ENCODE measurements around the gene SCN7A. TPM values are rescaled to one million over a fixed set of nuclear protein-coding genes. Genes with fewer than 3 reads are reported as not detected.

Gene SCN7A
- total and polyA plus RNA-seq, 7 donors = 0.23 to 216 (median 107) TPM

DNA sequence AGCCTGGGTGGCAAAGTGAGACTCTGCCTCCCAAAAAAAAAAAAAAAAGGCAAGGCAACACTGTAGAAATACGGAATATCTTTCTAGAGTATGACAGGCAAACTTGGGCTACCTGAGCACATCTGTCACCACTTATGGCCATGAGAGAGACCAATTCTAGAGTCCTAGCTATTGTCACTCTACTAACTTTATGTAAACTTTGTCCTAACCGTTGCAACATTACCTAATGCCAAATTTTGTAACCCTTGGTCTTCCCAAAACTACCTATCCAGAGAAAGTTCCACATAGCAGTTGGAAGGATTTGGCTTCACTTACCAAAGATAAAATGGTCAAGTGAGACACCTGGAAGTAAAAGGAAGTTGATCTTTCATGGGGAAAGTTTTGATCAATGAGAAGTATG lies 26.6 kb upstream of the SCN7A start:
- Histone ChIP-seq H3K27me3 (no peaks in the 10 kb centered on the region), H3K4me3 (no peak overlapping the region), H3K36me3 (no peaks in the 10 kb centered on the region), H3K9me3 (no peaks in the 10 kb centered on the region), H3K4me1 (peaks cover 0 to 47% (median 15%) of the 10 kb centered on the region in 4 donors), H3K27ac (peak overlapping the region in 2 of 4 donors; percentile 26 to 65)
- intact Hi-C loops (cut with DNase I) = no loop called here
- no peak for DNase-seq
- TF ChIP-seq, protein P1, sequence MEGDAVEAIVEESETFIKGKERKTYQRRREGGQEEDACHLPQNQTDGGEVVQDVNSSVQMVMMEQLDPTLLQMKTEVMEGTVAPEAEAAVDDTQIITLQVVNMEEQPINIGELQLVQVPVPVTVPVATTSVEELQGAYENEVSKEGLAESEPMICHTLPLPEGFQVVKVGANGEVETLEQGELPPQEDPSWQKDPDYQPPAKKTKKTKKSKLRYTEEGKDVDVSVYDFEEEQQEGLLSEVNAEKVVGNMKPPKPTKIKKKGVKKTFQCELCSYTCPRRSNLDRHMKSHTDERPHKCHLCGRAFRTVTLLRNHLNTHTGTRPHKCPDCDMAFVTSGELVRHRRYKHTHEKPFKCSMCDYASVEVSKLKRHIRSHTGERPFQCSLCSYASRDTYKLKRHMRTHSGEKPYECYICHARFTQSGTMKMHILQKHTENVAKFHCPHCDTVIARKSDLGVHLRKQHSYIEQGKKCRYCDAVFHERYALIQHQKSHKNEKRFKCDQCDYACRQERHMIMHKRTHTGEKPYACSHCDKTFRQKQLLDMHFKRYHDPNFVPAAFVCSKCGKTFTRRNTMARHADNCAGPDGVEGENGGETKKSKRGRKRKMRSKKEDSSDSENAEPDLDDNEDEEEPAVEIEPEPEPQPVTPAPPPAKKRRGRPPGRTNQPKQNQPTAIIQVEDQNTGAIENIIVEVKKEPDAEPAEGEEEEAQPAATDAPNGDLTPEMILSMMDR (IDR thresholded peaks at IDR 0.05) = no peak
- TF ChIP-seq POLR2AphosphoS5 (IDR thresholded peaks at IDR 0.05) (no peak), POLR2A (IDR thresholded peaks at IDR 0.05) (no peak), EP300 (IDR thresholded peaks at IDR 0.05) (no peak)
- whole genome bisulfite sequencing, 2 donors = 42 to 78% methylated on average over 2 of the region's 2 CpGs

DNA sequence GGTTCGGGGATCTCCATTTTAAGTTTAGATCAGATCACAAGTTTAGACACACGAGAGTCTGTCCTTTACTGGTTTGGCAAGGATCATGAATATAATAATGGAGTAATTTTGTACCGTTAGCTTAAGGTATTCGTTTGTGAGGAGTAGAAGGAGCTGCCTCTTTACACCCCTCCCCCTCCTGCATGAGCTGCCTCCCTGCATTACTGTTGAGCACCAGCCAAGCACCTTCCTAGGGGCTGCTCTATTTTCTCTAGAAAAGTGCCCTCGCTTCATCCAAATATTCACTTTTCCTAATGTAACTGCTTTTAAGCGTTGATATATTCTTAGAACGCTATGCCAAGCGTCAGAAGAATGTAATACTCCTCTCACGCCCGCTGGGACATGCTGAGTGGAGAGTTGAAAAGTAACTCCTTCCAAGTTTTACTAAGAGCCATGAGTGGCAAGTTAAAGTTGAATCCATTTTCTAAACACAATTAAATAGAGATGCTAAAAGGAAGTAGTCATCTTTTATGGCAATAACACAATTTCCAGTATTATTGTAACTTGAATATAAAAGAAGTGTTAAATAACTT lies 25.4 kb upstream of the SCN7A start:
- H3K27me3 ChIP-seq = no peaks in the 10 kb centered on the region
- TF ChIP-seq POLR2A (IDR thresholded peaks at IDR 0.05) = no peak
- TF ChIP-seq, protein P1 (IDR thresholded peaks at IDR 0.05) = no peak
- TF ChIP-seq EP300 (IDR thresholded peaks at IDR 0.05) = no peak
- no peak for TF ChIP-seq POLR2AphosphoS5 (IDR thresholded peaks at IDR 0.05)
- H3K9me3 ChIP-seq = no peaks in the 10 kb centered on the region
- H3K27ac ChIP-seq = peak overlapping the region; percentile 45 to 70 (median 56)
- H3K4me3 ChIP-seq = peak overlapping the region in 3 of 4 donors; percentile 19 to 27 (median 26)
- DNase-seq = no peak
- peaks cover 0 to 55% (median 15%) of the 10 kb centered on the region in 4 donors for H3K4me1 ChIP-seq
- H3K36me3 ChIP-seq = no peaks in the 10 kb centered on the region
- WGBS, 2 donors = 70 to 77% methylated on average over 10 of the region's 10 CpGs
- intact Hi-C loops (cut with DNase I) = loop anchor here (5.0 to 10.0 kb wide), 4 partner anchors 137 to 565 kb away; partner anchors contain the start of gene TTC21B

DNA sequence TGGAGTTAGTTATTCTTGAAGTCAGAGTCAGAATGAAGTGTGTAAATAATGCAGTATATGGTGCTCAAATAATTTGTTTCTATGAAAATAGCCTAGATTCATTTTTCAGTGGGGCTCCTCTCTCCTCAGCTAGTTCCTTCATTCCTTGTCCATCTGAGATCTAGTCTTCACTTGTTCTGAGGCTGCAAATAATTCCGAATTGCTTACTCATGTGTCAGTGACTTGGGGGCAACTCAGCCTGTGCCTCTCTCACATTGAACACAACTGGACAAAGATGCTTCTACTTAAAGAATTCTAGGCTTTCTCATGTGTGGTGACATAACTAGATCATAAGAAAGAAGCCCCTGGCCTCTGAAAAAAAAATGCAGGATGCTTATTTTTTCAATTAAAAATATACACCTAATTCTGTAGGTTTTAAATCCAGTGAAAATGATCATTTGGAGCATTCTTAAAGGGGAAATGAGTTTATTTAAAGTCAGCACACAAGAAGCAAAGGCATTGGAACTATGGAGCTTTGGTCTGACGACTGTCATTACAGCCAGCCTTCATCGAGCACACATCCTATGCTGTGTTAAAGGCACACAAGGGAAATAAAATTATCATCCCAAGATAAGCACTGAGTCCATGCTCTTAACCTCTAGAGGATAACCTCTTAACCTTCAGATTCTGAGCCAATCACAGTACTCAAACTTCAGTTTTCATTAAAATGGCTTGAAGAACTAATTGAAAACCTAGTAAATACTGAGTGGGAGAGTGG lies 24.8 kb upstream of the SCN7A start:
- H3K9me3 ChIP-seq = no peaks in the 10 kb centered on the region
- intact Hi-C loops (cut with DNase I) = loop anchor here (5.0 to 10.0 kb wide), 4 partner anchors 137 to 564 kb away; partner anchors contain the start of gene TTC21B
- peak overlapping the region; percentile 45 to 70 (median 56) for H3K27ac ChIP-seq
- TF ChIP-seq POLR2AphosphoS5 (IDR thresholded peaks at IDR 0.05) = no peak
- no peak for TF ChIP-seq EP300 (IDR thresholded peaks at IDR 0.05)
- TF ChIP-seq POLR2A (IDR thresholded peaks at IDR 0.05) = no peak
- TF ChIP-seq, protein P1 (IDR thresholded peaks at IDR 0.05) = no peak
- WGBS, 2 donors = 59 to 75% methylated on average over 3 of the region's 3 CpGs
- H3K27me3 ChIP-seq = no peaks in the 10 kb centered on the region
- no peaks in the 10 kb centered on the region for H3K36me3 ChIP-seq
- H3K4me3 ChIP-seq = peak overlapping the region in 2 of 4 donors; percentile 19 to 26
- peaks cover 0 to 62% (median 15%) of the 10 kb centered on the region in 4 donors for H3K4me1 ChIP-seq
- no peak for DNase-seq

DNA sequence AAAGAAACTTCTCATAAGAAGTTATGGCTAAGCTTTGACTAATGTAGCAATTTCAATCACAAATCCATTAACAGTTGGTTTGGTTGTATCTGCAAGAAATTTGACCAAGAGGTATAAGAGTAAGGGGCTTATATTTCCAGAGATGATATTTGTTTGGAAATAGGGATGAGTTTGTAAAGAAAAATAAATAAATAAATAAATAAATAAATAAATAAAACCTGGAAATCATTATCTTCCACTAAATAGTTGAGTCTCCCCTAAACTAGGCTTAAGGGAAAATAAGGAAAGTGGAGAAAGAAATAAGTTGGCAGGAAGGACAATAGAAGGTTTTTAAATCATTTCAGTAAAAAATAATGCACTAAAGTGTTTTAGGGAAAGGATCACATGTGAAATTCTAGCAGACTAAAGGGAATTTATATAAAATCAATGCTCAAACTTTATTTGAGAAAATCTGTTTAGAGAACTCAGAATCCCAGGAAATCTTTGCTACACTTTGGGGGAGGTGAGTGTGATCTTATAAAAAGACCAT lies 23.5 kb upstream of the SCN7A start:
- Histone ChIP-seq H3K27ac (no peak overlapping the region), H3K4me1 (peaks cover 0 to 65% (median 15%) of the 10 kb centered on the region in 4 donors), H3K27me3 (no peaks in the 10 kb centered on the region), H3K4me3 (no peak overlapping the region), H3K36me3 (no peaks in the 10 kb centered on the region), H3K9me3 (no peaks in the 10 kb centered on the region)
- no peak for DNase-seq
- intact Hi-C loops (cut with DNase I) = loop anchor here (5.0 to 10.0 kb wide), 4 partner anchors 135 to 563 kb away; partner anchors contain the start of gene TTC21B
- TF ChIP-seq POLR2A (IDR thresholded peaks at IDR 0.05) (no peak), EP300 (IDR thresholded peaks at IDR 0.05) (no peak), POLR2AphosphoS5 (IDR thresholded peaks at IDR 0.05) (no peak)
- TF ChIP-seq, protein P1 (IDR thresholded peaks at IDR 0.05) = no peak
